KOPT-K1 (cell line): Measurements from ENCODE around the gene GSTT4.
"Not testable (repeated sequence)": the region's sequence is repeated elsewhere in the genome, so short reads cannot be mapped to it uniquely, and the experiment has no call there.

ENCODE experiments used
- H3K27ac ChIP-seq: fragments of 200-600 bp; sonication (generic); 2 replicates; pipeline ENCODE4 v1.5.1; 2016; ENCODE audit warnings: antibody characterized with exemption, mild to moderate bottlenecking, low read depth, low read length; ENCODE audit not compliant: poor library complexity, severe bottlenecking
- H3K36me3 ChIP-seq: fragments of 200-600 bp; sonication (generic); 2 replicates; pipeline ENCODE4 v1.5.1; 2017; ENCODE audit warnings: antibody characterized with exemption, mild to moderate bottlenecking, low read length, moderate library complexity; ENCODE audit not compliant: insufficient read depth
- H3K9me3 ChIP-seq: fragments of 200-600 bp; sonication (generic); 2 replicates; pipeline ENCODE4 v1.5.1; 2017; ENCODE audit warnings: antibody characterized with exemption, low read length, mild to moderate bottlenecking; ENCODE audit not compliant: insufficient read depth, poor library complexity, severe bottlenecking

The GSTT4 gene

GRCh38 chr22:23956301-23956900 lies 48.9 kb downstream of the GSTT4 start:
- H3K36me3 ChIP-seq, H3K27ac ChIP-seq, H3K9me3 ChIP-seq: not testable (repeated sequence)

DNA sequence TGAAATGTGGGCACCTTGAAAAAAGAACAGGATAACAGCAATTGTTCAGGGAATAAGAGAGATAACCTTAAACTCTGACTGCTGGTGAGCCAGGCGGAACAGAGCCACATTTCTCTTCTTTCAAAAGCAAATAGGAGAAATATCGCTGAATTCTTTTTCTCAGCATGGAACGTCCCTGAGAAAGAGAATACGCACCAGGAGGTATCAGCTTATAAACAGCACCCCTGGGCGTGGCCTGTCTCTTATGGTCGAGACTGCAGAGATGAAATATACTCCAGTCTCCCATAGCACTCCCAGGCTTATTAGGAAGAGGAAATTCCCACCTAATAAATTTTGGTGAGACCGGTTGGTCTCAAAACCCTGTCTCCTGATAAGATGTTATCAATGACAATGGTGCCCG lies 49.4 kb downstream of the GSTT4 start:
- not testable (repeated sequence) for H3K9me3 ChIP-seq, H3K27ac ChIP-seq, H3K36me3 ChIP-seq

DNA sequence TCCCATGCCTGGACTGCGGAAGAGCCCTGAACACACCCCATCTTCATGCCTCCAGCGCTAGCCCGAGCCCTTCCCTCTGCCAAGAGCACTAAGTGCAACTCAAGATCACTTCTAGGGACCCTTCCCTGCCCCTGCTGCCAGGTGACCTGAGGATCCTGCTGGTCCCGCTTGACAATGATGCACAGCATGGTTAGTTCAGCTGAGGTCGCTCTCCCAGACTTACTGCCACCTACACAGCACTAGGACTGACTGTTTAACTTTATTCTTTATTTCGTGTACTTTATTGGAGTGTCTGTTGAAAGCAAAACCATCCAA lies 50.3 kb downstream of the GSTT4 start:
- not testable (repeated sequence) for H3K9me3 ChIP-seq, H3K27ac ChIP-seq, H3K36me3 ChIP-seq

GRCh38 chr22:23954193-23954990 lies 50.9 kb downstream of the GSTT4 start:
- H3K27ac ChIP-seq: not testable (repeated sequence)

DNA sequence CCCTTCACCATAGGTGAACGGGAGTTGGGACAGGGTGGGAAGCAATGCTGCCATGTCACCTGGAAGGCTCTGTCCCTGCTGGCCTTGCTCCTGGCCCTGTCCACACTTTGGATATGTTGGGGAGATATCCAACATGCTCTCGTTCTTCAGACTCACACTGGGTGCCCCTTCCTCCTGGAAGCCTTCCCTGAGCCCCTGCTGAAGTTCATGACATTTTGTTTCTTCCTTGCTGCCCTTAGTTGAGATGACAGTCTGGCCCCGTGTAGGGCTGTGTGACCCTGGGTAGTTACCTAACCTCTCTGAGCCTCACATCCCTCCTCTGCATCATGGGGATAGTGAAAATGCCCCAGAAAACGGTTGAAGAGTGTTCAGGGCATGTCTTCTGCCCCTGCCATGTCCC lies 51.8 kb downstream of the GSTT4 start:
- H3K36me3 ChIP-seq, H3K27ac ChIP-seq, H3K9me3 ChIP-seq: not testable (repeated sequence)

More at GRCh38 chr22:23954193-23954990, 50.9 kb downstream of the GSTT4 start:
- H3K36me3 ChIP-seq, H3K9me3 ChIP-seq: not testable (repeated sequence)

- not testable (repeated sequence) for H3K36me3 ChIP-seq, H3K27ac ChIP-seq, H3K9me3 ChIP-seq
Observed at GRCh38 chr22:23952794-23953405, 52.4 kb downstream of the GSTT4 start.

DNA sequence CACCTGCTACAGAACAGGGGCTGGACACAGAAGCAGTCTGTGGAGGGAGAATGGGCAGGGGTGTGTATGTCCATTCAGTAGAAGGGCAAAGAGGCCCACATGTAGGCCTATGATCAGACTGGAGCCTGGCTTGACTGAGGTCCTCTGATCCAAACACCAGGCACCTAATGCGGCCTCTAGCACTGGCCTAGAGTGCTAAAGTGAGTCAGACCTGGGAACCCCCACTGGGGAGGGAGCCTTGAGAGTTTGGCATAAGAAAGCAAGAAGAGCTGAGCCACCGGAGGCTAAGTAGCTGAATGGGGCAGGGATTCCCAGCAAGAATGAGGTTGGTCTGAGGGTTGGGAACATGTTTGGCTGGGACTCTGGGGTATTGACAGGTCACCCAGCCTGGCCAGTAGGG lies 53.9 kb downstream of the GSTT4 start:
- not testable (repeated sequence) for H3K27ac ChIP-seq, H3K36me3 ChIP-seq, H3K9me3 ChIP-seq

DNA sequence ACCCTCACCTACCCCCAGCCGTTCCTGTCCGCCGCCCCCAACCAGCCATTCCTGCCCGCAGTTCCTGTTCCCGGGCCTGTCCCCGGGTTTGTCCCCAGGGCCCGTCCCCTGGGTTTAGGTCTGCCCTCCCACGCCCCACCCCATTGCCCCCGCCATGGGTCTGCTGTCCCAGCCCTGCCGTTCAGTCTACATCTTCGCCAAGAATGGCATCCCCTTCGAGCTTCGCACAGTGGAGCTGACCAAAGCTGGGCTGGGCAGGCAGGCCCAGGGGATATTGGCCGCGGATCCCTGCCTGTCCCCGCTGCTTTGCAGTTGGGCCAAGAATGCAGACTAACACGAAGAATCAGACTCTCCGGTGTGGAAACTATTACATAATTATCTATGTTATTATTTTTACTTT lies 55.5 kb downstream of the GSTT4 start:
- not testable (repeated sequence) for H3K9me3 ChIP-seq, H3K36me3 ChIP-seq, H3K27ac ChIP-seq
